Measurements from ENCODE around the gene PRICKLE2.

Gene PRICKLE2

GRCh38 chr3:64266065-64266931, 41.0 kb upstream of the PRICKLE2 start:
- Histone ChIP-seq H3K79me2 (ENCODE audit: control insufficient read depth, low read length) (no peaks in the 10 kb centered on the region), H3K9me3 (ENCODE audit: control insufficient read depth, insufficient read depth, low read length) (no peaks in the 10 kb centered on the region), H3K9me2 (replicated peaks; ENCODE audit: control insufficient read depth, low read length) (no peaks in the 10 kb centered on the region), H3K4me1 (ENCODE audit: control insufficient read depth, low read length) (no peaks in the 10 kb centered on the region), H3K4me2 (ENCODE audit: low read length) (no peak overlapping the region), H3F3A (ENCODE audit: control insufficient read depth, insufficient read depth) (no peaks in the 10 kb centered on the region), H3K27me3 (ENCODE audit: control insufficient read depth, low read length) (no peaks in the 10 kb centered on the region), H3K4me3 (ENCODE audit: low read length) (no peak overlapping the region), H4K20me1 (ENCODE audit: control insufficient read depth, insufficient read depth, low read depth, low read length) (no peaks in the 10 kb centered on the region), H3K36me3 (ENCODE audit: control insufficient read depth, low read length) (no peaks in the 10 kb centered on the region), H3K27ac (ENCODE audit: low read depth, low read length) (no peak overlapping the region)
- TF ChIP-seq, protein P1, sequence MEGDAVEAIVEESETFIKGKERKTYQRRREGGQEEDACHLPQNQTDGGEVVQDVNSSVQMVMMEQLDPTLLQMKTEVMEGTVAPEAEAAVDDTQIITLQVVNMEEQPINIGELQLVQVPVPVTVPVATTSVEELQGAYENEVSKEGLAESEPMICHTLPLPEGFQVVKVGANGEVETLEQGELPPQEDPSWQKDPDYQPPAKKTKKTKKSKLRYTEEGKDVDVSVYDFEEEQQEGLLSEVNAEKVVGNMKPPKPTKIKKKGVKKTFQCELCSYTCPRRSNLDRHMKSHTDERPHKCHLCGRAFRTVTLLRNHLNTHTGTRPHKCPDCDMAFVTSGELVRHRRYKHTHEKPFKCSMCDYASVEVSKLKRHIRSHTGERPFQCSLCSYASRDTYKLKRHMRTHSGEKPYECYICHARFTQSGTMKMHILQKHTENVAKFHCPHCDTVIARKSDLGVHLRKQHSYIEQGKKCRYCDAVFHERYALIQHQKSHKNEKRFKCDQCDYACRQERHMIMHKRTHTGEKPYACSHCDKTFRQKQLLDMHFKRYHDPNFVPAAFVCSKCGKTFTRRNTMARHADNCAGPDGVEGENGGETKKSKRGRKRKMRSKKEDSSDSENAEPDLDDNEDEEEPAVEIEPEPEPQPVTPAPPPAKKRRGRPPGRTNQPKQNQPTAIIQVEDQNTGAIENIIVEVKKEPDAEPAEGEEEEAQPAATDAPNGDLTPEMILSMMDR (IDR thresholded peaks at IDR 0.05; ENCODE audit: low read depth, low read length, poor library complexity, severe bottlenecking): no peak
- no peak for TF ChIP-seq EZH2phosphoT487 (IDR thresholded peaks at IDR 0.05; ENCODE audit: borderline replicate concordance, low read length)

- Histone ChIP-seq H3K4me1 (ENCODE audit: control insufficient read depth, low read length) (no peaks in the 10 kb centered on the region), H3K4me3 (ENCODE audit: low read length) (no peak overlapping the region), H3K36me3 (ENCODE audit: control insufficient read depth, low read length) (no peaks in the 10 kb centered on the region), H3K27me3 (ENCODE audit: control insufficient read depth, low read length) (no peaks in the 10 kb centered on the region), H3K9me3 (ENCODE audit: control insufficient read depth, insufficient read depth, low read length) (no peaks in the 10 kb centered on the region), H3F3A (ENCODE audit: control insufficient read depth, insufficient read depth) (no peaks in the 10 kb centered on the region), H3K79me2 (ENCODE audit: control insufficient read depth, low read length) (no peaks in the 10 kb centered on the region), H3K4me2 (ENCODE audit: low read length) (no peak overlapping the region), H3K9me2 (replicated peaks; ENCODE audit: control insufficient read depth, low read length) (no peaks in the 10 kb centered on the region), H3K27ac (ENCODE audit: low read depth, low read length) (no peak overlapping the region), H4K20me1 (ENCODE audit: control insufficient read depth, insufficient read depth, low read depth, low read length) (no peaks in the 10 kb centered on the region)
- TF ChIP-seq EZH2phosphoT487 (IDR thresholded peaks at IDR 0.05; ENCODE audit: borderline replicate concordance, low read length): no peak
- TF ChIP-seq, protein P1 (IDR thresholded peaks at IDR 0.05; ENCODE audit: low read depth, low read length, poor library complexity, severe bottlenecking): no peak
Measured at GRCh38 chr3:64265646-64266045, 40.4 kb upstream of the PRICKLE2 start.

GRCh38 chr3:64264501-64265109, 39.3 kb upstream of the PRICKLE2 start:
- TF ChIP-seq, protein P1 (IDR thresholded peaks at IDR 0.05; ENCODE audit: low read depth, low read length, poor library complexity, severe bottlenecking): no peak
- TF ChIP-seq EZH2phosphoT487 (IDR thresholded peaks at IDR 0.05; ENCODE audit: borderline replicate concordance, low read length): no peak
- Histone ChIP-seq H3K4me3 (ENCODE audit: low read length) (no peak overlapping the region), H3K4me1 (ENCODE audit: control insufficient read depth, low read length) (no peaks in the 10 kb centered on the region), H3F3A (ENCODE audit: control insufficient read depth, insufficient read depth) (no peaks in the 10 kb centered on the region), H3K27ac (ENCODE audit: low read depth, low read length) (no peak overlapping the region), H3K9me3 (ENCODE audit: control insufficient read depth, insufficient read depth, low read length) (no peaks in the 10 kb centered on the region), H3K27me3 (ENCODE audit: control insufficient read depth, low read length) (no peaks in the 10 kb centered on the region), H3K79me2 (ENCODE audit: control insufficient read depth, low read length) (no peaks in the 10 kb centered on the region), H3K36me3 (ENCODE audit: control insufficient read depth, low read length) (no peaks in the 10 kb centered on the region), H3K4me2 (ENCODE audit: low read length) (no peak overlapping the region), H4K20me1 (ENCODE audit: control insufficient read depth, insufficient read depth, low read depth, low read length) (no peaks in the 10 kb centered on the region), H3K9me2 (replicated peaks; ENCODE audit: control insufficient read depth, low read length) (no peaks in the 10 kb centered on the region)

Data from DOHH2 (cell line).